WERI-Rb-1 (cell line): Measurements from ENCODE around the gene PLXDC2.

Experiments
- DNase-seq: peaks from one replicate; pipeline ENCODE4 v3.0.0-alpha.2; 2020
- H3K27ac ChIP-seq: fragments of 250-450 bp; sonication (Bioruptor Pico); 2 replicates; pipeline ENCODE4 v1.5.1; 2020; ENCODE audit warnings: mild to moderate bottlenecking, moderate library complexity
- H3K27me3 ChIP-seq: fragments of 250-450 bp; sonication (Bioruptor Pico); 2 replicates; pipeline ENCODE4 v1.5.1; 2021; ENCODE audit warnings: mild to moderate bottlenecking, low read depth, moderate library complexity; ENCODE audit not compliant: insufficient read depth, severe bottlenecking
- H3K36me3 ChIP-seq: fragments of 250-450 bp; sonication (Bioruptor Pico); 2 replicates; pipeline ENCODE4 v1.5.1; 2020; ENCODE audit warnings: mild to moderate bottlenecking, moderate library complexity
- H3K4me3 ChIP-seq: 2 replicates; pipeline ENCODE4 v1.5.1; 2011; ENCODE audit warnings: low read depth, mild to moderate bottlenecking, control low read depth, low read length
- H3K9me3 ChIP-seq: fragments of 250-450 bp; sonication (Bioruptor Pico); 2 replicates; pipeline ENCODE4 v1.5.1; 2021; ENCODE audit warnings: mild to moderate bottlenecking, moderate library complexity; ENCODE audit not compliant: severe bottlenecking
- CTCF ChIP-seq: IDR thresholded peaks from 2 replicates; pipeline ENCODE4 v1.5.1; 2011; ENCODE audit warnings: low read depth, mild to moderate bottlenecking, control low read depth, inconsistent platforms, low read length

Gene PLXDC2

GRCh38 chr10:20256969-20257368 is 440.7 kb downstream of the PLXDC2 start:
- TF ChIP-seq CTCF, result no peak
- Histone ChIP-seq H3K9me3 (no peaks in the 10 kb centered on the region), H3K27ac (no peak overlapping the region), H3K36me3 (no peaks in the 10 kb centered on the region), H3K27me3 (no peaks in the 10 kb centered on the region), H3K4me3 (no peak overlapping the region)
- no peak for DNase-seq

GRCh38 chr10:20257422-20257821 is 441.2 kb downstream of the PLXDC2 start:
- Histone ChIP-seq H3K27ac (no peak overlapping the region), H3K27me3 (no peaks in the 10 kb centered on the region), H3K9me3 (no peaks in the 10 kb centered on the region), H3K4me3 (no peak overlapping the region), H3K36me3 (no peaks in the 10 kb centered on the region)
- no peak for TF ChIP-seq CTCF
- no peak for DNase-seq

- no peaks in the 10 kb centered on the region for H3K27me3 ChIP-seq
Measured at GRCh38 chr10:20265146-20265545, 448.9 kb downstream of the PLXDC2 start.

GRCh38 chr10:20267734-20268133 is 451.5 kb downstream of the PLXDC2 start:
- no peak for TF ChIP-seq CTCF
- DNase-seq, result no peak
- no peaks in the 10 kb centered on the region for H3K36me3 ChIP-seq

More at GRCh38 chr10:20265146-20265545, 448.9 kb downstream of the PLXDC2 start:
- no peak for TF ChIP-seq CTCF
- Histone ChIP-seq H3K9me3 (no peaks in the 10 kb centered on the region), H3K27ac (no peak overlapping the region), H3K4me3 (no peak overlapping the region), H3K36me3 (no peaks in the 10 kb centered on the region)
- no peak for DNase-seq

GRCh38 chr10:20271490-20271889 is 455.3 kb downstream of the PLXDC2 start:
- no peak for TF ChIP-seq CTCF
- no peaks in the 10 kb centered on the region for H3K27me3 ChIP-seq
- H3K36me3 ChIP-seq, result no peaks in the 10 kb centered on the region
- H3K4me3 ChIP-seq, result no peak overlapping the region
- no peak for DNase-seq
- H3K9me3 ChIP-seq, result no peaks in the 10 kb centered on the region
- no peak overlapping the region for H3K27ac ChIP-seq

More at GRCh38 chr10:20267734-20268133, 451.5 kb downstream of the PLXDC2 start:
- Histone ChIP-seq H3K27ac (no peak overlapping the region), H3K4me3 (no peak overlapping the region), H3K27me3 (no peaks in the 10 kb centered on the region), H3K9me3 (no peaks in the 10 kb centered on the region)

GRCh38 chr10:20272608-20273007 is 456.4 kb downstream of the PLXDC2 start:
- Histone ChIP-seq H3K36me3 (no peaks in the 10 kb centered on the region), H3K4me3 (no peak overlapping the region), H3K9me3 (no peaks in the 10 kb centered on the region), H3K27ac (no peak overlapping the region), H3K27me3 (no peaks in the 10 kb centered on the region)
- TF ChIP-seq CTCF, result no peak
- DNase-seq, result no peak
